Upper lobe of right lung (tissue), 1 donor: ENCODE data around the gene CFAP299. TPM values are rescaled to one million over a fixed set of nuclear protein-coding genes. Genes with fewer than 3 reads are reported as not detected.

Experiments
- ATAC-seq: fragments of 200-7000 bp; cut with Tn5 transposase; one replicate; pipeline ENCODE4 v1.9.1; 2020; ENCODE audit warnings: mild to moderate bottlenecking, moderate library complexity
- DNase-seq: peaks from one replicate; pipeline ENCODE4 v3.0.0-alpha.2; 2020
- H3K27ac ChIP-seq: fragments of 200-600 bp; one replicate; pipeline ENCODE4 v1.8.0; 2022
- H3K27me3 ChIP-seq: fragments of 200-600 bp; one replicate; pipeline ENCODE4 v1.8.0; 2022; ENCODE audit warnings: mild to moderate bottlenecking
- H3K36me3 ChIP-seq: fragments of 200-600 bp; one replicate; pipeline ENCODE4 v1.8.0; 2022
- H3K4me1 ChIP-seq: fragments of 200-600 bp; one replicate; pipeline ENCODE4 v1.8.0; 2022
- H3K4me3 ChIP-seq: fragments of 200-600 bp; one replicate; pipeline ENCODE4 v1.8.0; 2022; ENCODE audit warnings: mild to moderate bottlenecking
- H3K9me3 ChIP-seq: fragments of 200-600 bp; one replicate; pipeline ENCODE4 v1.8.0; 2022
- intact Hi-C: fragments of 100-400 bp; cut with DNase I; formaldehyde crosslinking; loops from one replicate; pipeline ENCODE4 v1.11.0; 2022
- total RNA-seq: library from RNA; stranded (reverse); fragmentation: NEBNext Ultra II Directional; extraction: Animal tissue kit (Norgen Biotek cat#: 25700); gene quantifications from one replicate; pipeline ENCODE4 v1.2.1, GENCODE V29; 2021
- TF ChIP-seq, protein P1 (sequence below): fragments of 200-600 bp; IDR thresholded peaks from one replicate; pipeline ENCODE4 v1.8.0; 2022; ENCODE audit warnings: antibody characterized with exemption
- donor health status: DM: no; HTN: yes; CAD: no; lungs with severe emphysema.

CFAP299 gene
- total RNA-seq, 1 donor from 2014 or later = not detected

DNA sequence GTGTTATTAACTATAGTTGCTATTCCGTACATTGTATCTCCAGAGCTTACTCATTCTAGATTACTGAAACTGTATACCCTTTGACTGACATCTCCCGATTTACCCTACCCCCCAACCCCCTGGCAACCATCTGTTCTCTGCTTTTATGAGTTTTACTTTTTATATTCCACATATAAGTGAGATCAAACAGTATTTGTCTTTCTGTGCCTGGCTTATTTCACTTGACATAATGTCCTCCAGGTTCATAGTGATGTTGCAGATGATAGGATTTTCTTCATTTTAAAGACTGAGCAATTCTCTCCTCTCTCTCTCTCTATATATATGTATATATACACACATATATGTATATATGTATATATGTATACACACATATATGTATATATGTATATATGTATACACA is 54.6 kb downstream of the CFAP299 start:
- H3K36me3 ChIP-seq = no peaks in the 10 kb centered on the region
- intact Hi-C loops = no loop called here
- no peak for ATAC-seq

DNA sequence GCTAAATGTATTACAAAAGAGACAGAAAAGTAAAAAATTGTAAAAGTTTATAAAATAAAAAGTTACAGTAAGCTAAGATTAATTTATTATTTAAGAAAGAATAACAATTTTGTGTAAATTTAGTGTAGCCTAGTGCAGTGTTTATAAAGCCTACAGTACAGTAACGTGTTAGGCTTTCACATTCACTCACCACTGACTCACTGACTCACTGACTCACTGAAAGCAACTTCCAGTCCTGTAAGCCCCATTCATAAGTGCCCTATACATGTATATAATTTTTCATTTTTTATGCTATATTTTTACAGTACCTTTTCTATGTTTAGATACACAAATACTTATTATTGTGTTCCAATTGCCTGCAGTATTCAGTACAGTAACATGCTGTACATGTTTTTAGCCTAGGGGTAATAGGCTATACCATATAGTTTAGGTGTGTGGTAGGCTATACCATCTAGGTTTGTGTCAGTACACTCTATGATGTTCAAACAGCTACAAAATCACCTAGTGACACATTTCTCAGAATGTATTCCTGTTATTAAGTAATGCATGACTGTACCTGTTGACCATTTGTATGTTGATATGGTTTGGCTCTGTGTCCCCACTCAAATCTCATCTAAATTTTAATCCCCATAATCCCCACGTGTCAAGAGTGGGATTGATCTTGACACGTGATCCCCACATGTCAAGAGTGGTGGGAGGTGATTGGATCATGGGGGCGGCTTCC is 57.9 kb downstream of the CFAP299 start:
- intact Hi-C loops = no loop called here
- Histone ChIP-seq H3K27ac (no peak overlapping the region), H3K9me3 (no peaks in the 10 kb centered on the region), H3K4me3 (no peak overlapping the region), H3K36me3 (no peaks in the 10 kb centered on the region), H3K4me1 (no peaks in the 10 kb centered on the region), H3K27me3 (no peaks in the 10 kb centered on the region)
- ATAC-seq (no peak), DNase-seq (no peak)
- TF ChIP-seq, protein P1, sequence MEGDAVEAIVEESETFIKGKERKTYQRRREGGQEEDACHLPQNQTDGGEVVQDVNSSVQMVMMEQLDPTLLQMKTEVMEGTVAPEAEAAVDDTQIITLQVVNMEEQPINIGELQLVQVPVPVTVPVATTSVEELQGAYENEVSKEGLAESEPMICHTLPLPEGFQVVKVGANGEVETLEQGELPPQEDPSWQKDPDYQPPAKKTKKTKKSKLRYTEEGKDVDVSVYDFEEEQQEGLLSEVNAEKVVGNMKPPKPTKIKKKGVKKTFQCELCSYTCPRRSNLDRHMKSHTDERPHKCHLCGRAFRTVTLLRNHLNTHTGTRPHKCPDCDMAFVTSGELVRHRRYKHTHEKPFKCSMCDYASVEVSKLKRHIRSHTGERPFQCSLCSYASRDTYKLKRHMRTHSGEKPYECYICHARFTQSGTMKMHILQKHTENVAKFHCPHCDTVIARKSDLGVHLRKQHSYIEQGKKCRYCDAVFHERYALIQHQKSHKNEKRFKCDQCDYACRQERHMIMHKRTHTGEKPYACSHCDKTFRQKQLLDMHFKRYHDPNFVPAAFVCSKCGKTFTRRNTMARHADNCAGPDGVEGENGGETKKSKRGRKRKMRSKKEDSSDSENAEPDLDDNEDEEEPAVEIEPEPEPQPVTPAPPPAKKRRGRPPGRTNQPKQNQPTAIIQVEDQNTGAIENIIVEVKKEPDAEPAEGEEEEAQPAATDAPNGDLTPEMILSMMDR = no peak

More for the DNA sequence above, 54.6 kb downstream of the CFAP299 start:
- H3K27me3 ChIP-seq = no peaks in the 10 kb centered on the region
- H3K27ac ChIP-seq = no peak overlapping the region
- TF ChIP-seq, protein P1 = no peak
- no peaks in the 10 kb centered on the region for H3K9me3 ChIP-seq
- H3K4me3 ChIP-seq = no peak overlapping the region
- no peak for DNase-seq
- H3K4me1 ChIP-seq = no peaks in the 10 kb centered on the region

DNA sequence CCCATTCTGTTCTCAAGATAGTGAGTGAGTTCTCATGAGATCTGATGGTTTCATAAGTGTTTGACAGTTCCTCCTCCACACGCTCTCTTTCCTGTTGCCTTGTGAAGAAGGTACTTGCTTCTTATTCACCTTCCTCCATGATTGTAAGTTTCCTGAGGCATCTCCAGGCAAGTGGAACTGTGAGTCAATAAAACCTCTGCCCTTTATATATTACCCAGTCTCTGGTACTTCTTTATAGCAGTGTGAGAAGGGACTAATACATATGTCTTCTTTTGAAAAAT is 58.4 kb downstream of the CFAP299 start:
- ATAC-seq (no peak), DNase-seq (no peak)
- no peaks in the 10 kb centered on the region for H3K4me1 ChIP-seq
- no peaks in the 10 kb centered on the region for H3K9me3 ChIP-seq
- intact Hi-C loops = no loop called here
- H3K36me3 ChIP-seq = no peaks in the 10 kb centered on the region
- no peaks in the 10 kb centered on the region for H3K27me3 ChIP-seq
- H3K27ac ChIP-seq = no peak overlapping the region
- H3K4me3 ChIP-seq = no peak overlapping the region
- TF ChIP-seq, protein P1 = no peak

DNA sequence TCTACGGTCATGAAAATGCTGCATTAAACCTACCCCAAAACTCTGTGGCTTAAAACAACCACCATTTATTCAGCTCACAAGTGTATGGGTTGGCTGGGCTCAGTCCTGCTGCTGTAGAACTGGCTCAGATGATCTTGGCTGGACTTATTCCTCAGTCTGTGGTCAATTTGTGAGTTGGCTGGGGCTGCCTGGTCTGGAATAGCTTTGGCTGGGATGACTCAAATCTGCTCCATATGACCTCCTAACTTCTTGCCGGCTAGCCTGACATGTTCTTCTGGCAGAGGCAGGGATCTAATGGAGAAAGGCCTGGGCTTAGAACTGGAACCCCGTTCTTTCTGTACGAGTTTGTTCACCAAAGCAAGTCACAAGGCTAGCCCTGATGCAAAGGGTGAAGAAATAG is 71.7 kb downstream of the CFAP299 start:
- Histone ChIP-seq H3K27me3 (no peaks in the 10 kb centered on the region), H3K36me3 (no peaks in the 10 kb centered on the region), H3K4me3 (no peak overlapping the region), H3K27ac (no peak overlapping the region), H3K4me1 (no peaks in the 10 kb centered on the region), H3K9me3 (no peaks in the 10 kb centered on the region)
- intact Hi-C loops = no loop called here
- ATAC-seq = peak; percentile 30
- no peak for DNase-seq
- TF ChIP-seq, protein P1 = no peak

DNA sequence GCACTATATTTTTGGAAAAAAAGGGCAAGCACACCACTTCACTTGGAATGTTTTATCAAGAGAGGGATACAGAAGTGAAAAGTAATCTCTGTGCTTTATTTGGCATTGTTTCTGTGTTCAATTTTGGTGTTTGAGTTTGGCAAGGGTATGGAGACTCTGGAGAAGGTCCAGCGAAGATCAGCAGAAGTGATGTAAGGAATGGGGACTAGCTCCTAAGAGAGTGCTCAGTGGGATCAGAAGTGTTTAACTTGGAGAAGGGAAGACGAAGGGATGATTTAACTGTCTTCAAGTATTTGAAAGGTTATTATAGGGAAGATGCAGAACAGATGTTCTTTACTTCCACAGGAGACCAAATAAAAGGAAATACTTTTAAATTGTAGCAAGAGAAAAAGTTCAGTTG is 74.3 kb downstream of the CFAP299 start:
- Histone ChIP-seq H3K27ac (no peak overlapping the region), H3K9me3 (no peaks in the 10 kb centered on the region), H3K4me3 (no peak overlapping the region), H3K27me3 (no peaks in the 10 kb centered on the region), H3K36me3 (no peaks in the 10 kb centered on the region), H3K4me1 (no peaks in the 10 kb centered on the region)
- no peak for DNase-seq
- intact Hi-C loops = no loop called here
- TF ChIP-seq, protein P1 = no peak
- ATAC-seq = no peak

DNA sequence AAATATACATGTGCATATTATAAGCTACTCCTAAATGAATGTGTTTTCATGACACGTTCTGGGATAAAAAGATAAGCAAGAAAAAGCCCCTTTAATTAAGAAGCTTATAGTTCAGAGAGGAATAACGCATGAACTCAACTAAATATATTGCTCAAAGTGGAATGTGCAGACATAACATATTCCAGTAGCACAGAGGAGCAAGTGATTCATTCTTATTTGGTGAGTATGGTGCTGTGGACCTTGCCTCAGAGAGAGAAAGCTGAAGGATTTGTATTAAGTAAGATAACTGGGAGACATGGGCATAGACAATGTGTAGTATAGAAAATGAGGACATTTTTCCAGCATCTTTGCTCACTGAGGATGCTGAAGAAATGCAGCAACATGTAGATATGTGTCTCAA is 76.8 kb downstream of the CFAP299 start:
- Histone ChIP-seq H3K9me3 (no peaks in the 10 kb centered on the region), H3K4me1 (no peaks in the 10 kb centered on the region), H3K4me3 (no peak overlapping the region), H3K27ac (no peak overlapping the region), H3K36me3 (no peaks in the 10 kb centered on the region), H3K27me3 (no peaks in the 10 kb centered on the region)
- TF ChIP-seq, protein P1 = no peak
- no peak for DNase-seq
- no peak for ATAC-seq
- intact Hi-C loops = no loop called here
